Stimulated activated CD8-positive, alpha-beta memory T cell treated with anti-CD3 and anti-CD28 coated beads, Interleukin-7, amount 100 ng/mL, for 48 hours (primary cell): ENCODE data around the gene XPO5.
A peak's percentile ranks its signal among the peaks of the same experiment; 100 is the strongest.
"Not testable (repeated sequence)": the region's sequence is repeated elsewhere in the genome, so short reads cannot be mapped to it uniquely, and the experiment has no call there.

Experiments
- DNase-seq, 2 donors: peaks; one replicate each; pipeline ENCODE4 v3.0.0-alpha.2; 2020; ENCODE audit warnings: low read depth in 1 of 2; ENCODE audit errors: extremely low read depth in 1 of 2

The XPO5 gene

DNA sequence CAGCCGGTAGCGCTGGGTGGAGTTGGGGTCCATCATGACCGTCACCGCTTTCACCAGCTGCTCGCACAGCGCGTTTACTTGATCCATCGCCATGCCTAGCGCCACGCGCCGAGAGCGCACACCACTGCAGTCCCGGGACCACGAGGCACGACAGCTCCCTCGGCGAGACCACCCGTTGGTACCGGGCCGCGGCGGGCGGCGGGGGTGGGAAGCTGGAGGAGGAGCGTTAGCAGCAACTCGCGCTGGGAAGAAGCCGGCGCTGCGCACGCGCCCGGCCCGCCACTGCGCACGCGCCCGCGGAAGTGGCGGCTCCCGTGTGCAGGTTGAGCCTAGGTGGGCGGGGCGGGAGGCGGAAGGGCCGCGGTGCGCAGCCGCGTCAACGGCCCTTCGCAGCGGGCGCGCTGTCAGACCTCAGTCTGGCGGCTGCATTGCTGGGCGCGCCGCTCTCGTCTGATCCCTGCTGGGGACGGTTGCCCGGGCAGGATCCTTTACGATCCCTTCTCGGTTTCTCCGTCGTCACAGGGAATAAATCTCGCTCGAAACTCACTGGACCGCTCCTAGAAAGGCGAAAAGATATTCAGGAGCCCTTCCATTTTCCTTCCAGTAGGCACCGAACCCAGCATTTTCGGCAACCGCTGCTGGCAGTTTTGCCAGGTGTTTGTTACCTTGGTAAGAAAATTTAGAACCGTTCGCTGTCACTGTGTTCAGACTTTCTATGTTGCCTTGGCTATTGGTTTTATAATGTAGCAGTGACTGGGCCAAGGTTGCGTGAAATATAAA is at the start of gene XPO5, which contains the start of gene POLH:
Gene XPO5 (minus strand): TSS at position 267 of the 780 bp plus-strand sequence. CDS start 174 bp downstream, at position 93.
Gene POLH (plus strand): TSS at position 414 of the 780 bp plus-strand sequence. CDS start 6,135 bp downstream, outside the sequence.
- peak; percentile 84 to 87 for DNase-seq

DNA sequence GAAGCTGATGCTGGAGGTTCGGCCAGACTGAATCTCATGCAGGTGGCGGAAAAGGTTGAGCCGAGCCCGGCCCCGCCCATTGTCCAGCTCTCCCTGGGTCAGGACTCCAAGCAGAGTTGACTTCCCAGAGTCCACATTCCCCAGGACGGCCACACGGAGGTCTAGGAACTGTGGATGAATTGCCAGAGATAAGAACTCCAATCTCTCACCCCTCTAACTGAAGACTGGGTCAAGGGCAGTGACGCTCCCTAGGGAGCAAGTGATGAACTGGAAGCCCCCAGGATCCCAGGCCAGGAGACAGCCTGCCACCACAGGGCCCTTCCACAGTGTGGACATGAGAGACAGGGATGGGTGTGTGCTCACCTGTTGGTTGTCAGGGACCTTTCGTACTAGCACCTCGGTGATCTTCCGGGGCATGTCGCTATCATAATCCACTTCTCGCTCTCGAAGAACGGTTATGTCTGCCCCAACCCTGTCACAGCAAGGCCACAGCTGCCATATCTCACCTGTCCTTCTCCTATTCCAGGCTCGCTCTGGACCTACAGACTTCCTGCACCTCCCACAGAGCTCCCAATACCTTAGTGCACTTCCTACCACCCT is 49.7 kb upstream of the XPO5 start:
- DNase-seq, result no peak

DNA sequence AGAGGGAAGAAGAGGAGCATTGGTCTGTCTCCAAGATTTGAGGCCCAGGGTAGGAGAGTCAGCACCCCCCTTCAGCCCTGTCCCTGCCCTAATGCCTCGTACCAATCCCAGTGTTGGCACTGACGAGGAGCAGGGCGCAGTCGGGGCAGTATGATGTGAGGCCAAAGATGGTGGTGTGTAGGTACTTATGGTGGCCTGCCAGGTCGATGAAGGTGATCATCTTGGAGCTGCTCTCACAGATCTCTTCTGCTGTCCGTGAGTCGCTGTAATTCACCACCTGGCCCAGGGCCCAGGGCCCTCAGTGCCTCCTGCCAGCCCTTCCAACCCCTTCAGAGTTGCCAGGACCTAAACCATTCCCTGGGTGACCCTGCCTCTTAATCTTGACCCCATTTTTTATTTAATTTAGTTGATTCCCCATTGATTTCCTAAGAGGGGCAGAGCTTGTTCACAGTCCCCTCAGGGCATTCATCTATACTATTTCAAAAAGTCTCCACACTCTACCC is 49.0 kb upstream of the XPO5 start:
- no peak for DNase-seq

DNA sequence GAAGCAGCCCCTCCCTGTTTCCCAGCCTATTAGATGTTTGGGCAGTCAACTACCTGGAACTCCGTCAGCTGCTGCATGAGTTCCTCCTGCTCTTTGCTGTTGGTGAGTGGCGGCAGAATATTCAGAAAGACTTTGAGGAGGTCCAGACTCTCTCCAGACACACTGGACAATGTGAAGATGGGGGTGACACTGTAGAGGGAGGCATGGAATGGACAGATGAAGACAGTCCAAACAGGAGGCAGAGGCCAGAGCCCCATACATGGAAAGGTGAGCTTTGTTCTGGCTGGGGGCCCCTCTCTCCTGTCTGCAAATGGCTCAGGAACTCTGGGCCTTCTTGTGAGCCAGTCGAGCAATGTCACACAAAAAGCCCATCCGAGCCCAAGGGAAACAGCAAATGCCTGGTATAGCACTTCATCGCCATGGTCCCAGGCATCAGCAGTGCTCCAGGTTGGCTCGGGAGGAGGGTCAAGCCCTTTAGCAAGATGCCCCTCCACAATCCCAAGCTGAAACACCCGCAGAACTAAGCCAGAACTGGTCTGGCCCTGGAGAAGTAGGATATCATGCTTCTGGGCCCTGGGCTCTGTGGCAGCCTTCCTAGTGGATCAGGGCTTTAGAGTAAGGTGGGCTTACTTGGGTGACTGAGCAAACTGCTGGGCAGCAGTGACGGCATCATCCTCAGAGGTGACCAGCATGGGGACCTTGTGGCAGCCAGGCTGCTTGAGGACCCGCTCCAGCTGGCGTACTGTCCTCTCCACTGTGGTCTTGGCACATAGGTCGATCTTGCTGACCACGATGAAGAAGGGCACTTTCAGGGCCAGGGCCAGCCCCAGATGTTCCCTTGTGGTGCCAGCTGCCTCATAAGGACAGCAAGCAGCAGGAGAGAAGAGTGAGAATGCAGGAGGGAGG is 48.3 kb upstream of the XPO5 start:
- DNase-seq, result no peak

DNA sequence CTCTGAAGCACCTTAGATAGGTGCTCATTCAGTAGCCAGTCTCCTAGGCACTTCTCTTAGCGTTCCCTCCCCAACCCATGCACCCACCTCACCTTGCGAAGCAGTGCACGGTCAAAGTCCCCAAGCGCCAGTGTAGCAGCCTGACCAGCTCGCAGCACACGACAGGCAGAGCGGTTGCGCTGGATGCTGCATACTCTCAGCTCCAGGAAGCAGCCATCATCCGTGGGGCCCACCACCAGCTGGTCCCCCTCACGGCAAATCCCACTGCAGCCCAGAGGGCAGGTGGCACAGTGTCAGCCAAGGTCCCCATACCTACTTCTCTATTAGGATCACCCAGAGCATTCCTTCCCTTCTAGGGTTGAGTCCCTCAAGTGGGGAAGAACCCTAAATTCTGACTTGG is 46.7 kb upstream of the XPO5 start:
- no peak for DNase-seq

DNA sequence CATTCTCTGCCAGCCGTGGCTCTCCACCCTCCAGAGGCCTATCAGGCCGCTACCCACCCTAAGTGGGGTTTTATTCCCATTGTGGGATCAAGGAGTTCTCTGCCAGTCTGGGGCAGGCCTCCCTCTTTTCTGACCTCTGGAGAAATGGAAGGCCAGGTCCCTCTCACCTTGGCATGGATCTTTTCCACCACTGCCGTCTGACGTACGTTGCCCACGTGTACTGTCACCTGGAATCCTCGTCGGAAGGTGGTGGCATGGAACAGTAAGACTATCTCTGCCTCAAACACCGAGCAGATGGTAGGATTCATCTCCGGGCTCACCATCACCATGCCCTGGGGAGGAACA is 46.0 kb upstream of the XPO5 start:
- no peak for DNase-seq

DNA sequence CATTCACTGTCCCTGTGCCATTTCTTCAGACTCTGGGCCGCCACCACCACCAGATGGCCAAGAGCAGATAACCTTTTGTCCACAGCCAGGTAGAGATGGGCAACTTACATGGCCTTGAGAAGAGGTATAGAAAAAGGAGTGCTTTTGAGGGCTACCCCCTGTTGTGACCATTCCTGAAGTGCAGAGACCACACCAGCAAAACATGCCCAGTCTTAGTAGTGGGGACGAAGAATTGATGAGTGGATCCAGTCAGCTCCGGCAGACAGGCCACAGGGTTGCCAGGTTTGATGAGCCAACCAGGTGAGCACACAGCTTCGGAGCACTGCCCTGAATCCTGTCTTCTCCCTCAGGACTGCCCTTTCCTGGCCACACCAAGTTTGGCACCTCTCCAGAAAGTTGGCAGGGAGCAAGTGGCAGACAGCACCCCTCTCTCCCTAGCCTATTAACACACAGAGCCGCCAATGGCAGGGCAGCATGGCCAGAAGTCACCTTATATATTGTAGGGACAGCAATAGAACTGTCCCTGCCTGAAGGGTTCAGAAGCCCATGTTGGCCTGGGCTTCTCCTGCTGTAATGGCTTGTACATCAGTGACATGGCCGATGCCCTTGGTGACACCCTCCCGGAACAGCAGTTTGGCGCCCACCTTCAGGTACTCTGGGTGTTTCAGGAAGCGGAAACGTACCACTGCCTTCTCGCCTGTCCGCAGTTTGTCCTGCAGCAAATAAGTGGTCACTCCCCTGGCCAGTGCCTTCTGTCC is 45.4 kb upstream of the XPO5 start:
- no peak for DNase-seq

DNA sequence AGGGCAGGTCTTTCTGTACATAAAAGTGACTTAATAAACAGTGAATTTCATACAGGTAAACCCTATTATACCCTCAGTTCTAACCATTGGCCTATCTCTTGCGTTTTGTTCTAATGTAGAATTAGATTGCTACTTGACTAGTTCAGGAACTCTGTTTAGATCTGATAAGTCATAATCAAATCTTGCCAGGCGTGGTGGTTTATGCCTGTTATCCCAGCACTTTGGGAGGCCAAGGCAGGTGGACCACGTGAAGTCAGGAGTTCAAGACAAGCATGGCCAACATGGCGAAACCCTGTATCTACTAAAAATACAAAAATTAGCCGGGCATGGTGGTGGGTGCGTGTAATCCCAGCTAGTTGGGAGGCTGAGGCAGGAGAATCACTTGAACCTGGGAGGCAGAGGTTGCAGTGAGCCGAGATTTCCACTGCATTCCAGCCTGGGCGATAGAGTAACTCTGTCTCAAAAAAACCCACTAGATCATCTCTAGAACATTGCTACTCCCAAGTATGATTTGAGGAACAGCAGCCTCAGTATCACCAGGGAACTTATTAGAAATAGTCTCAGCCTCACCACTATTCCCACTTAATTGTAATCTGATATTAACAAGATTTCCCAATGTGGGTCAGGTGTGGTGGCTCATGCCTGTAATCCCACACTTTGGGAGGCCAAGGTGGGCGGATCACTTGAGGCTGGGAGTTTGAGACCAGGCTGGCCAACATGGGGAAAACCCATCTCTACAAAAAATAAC is 41.1 kb upstream of the XPO5 start:
- DNase-seq, result no peak

DNA sequence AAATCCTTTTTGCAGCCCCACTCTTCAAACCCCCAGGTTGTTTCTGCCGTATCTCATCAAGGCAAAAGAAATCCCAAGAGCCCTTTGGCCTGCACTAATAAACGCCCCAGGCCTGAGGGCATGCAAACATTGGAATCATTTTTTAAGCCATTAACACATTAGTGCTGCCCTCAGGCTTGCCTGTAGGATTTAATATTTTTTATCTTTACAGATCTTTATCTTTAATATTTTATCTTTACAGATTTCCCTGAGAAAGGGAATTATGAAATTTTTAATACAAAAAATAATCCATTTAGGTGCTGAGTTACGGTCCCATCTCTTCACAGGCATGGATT is 38.5 kb upstream of the XPO5 start:
- DNase-seq, result no peak

DNA sequence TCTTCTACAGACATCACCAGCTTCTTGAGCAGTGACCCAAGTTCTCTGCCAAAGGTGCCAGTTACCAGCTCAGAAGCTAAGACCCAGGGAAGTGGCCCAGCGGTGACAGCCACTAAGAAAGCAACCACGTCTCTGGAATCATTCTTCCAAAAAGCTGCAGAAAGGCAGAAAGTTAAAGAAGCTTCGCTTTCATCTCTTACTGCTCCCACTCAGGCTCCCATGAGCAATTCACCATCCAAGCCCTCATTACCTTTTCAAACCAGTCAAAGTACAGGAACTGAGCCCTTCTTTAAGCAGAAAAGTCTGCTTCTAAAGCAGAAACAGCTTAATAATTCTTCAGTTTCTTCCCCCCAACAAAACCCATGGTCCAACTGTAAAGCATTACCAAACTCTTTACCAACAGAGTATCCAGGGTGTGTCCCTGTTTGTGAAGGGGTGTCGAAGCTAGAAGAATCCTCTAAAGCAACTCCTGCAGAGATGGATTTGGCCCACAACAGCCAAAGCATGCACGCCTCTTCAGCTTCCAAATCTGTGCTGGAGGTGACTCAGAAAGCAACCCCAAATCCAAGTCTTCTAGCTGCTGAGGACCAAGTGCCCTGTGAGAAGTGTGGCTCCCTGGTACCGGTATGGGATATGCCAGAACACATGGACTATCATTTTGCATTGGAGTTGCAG is 38.0 kb upstream of the XPO5 start:
- DNase-seq, result no peak

DNA sequence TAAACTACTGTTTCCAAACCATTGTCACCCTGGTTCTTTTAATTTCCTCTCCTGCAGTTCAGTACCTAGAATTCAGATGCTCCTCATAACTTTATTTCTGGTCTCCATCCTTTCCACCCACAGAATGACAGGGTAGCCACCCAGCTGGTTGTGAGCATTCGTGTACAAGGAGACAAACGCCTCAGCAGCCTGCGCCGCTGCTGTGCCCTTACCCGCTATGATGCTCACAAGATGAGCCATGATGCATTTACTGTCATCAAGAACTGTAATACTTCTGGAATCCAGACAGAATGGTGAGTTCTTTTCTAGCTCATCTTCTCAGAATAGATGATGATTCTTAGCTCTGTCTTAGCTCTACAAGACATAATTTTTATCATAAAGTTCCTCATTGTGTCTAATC is 34.6 kb upstream of the XPO5 start:
- no peak for DNase-seq

DNA sequence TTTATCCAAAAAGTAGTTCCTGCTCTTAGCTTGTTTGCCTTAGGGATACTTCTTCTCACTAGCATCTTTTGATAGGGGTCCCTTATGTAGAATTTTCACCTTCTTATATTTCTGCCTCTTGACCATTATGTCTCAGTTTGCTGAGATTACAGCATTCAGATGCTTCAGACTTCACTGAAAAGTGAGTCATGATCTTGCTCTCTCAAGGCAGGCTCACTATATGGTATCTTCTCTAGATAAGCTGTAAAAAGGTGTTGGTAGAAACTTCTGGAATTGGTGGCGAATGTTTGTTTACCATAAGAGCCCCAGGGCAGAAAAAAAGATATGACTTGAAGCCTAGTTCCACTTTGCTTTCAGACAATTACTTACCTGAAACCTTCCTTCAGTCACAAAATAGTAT is 33.6 kb upstream of the XPO5 start:
- DNase-seq, result no peak

DNA sequence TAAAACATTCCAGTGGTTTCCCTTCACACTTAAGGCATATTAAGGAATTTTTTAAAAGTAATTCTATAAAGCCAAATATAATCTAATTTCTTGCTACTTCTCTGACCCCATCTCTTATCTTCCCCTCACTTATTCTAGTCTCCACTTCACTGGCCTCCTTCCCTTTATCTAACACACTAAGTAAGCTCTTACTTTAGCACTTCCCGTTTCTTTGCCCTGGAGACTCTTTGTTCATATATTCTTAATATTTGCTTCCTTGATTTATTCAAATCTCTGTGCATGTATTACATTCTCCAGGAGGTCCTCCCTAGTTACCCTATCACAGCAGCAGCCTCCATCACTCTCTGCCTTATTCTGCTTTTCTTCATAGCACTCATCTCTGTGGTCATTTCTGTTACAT is 33.0 kb upstream of the XPO5 start:
- DNase-seq, result no peak

DNA sequence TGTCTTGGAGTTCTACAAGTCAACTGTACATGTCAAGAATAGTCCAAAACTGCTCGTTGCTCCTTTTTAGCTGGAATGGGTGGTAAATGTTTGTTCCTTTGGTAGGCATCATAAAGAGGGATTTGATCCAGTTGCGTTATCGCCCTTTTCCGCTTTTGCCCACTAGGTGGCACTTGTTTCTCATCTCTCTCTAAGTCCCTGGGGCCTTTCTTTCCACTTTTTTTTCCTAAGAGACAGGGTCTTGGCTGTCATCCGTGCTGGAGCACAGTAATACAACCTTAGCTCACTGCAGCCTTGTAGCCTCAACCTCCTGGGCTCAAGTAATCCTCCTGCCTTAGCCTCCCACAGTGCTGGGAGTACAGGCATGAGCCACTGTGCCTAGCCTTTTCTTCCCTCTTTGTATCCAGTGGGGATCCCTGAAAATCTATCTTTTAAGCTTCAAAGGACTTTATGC is 32.5 kb upstream of the XPO5 start:
- DNase-seq, result peak in 1 of 2 donors; percentile 29

DNA sequence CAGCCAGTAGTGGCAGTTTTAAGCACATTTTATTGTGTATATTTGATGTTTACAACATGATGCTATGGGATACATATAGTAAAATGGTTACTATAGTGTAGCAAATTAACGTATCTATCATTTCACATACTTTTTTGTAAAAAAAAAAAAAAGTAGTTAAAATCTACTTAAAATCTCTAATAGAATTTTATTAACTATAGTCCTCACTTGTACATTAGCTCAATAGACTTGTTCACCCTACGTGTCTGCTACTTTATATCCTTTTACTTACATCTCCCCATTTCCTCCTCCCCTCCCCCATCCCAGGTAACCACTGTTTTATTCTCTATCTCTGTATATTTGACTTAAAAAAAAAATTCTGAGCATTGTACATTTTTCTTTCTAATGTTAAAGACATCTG is 30.2 kb upstream of the XPO5 start:
- no peak for DNase-seq

DNA sequence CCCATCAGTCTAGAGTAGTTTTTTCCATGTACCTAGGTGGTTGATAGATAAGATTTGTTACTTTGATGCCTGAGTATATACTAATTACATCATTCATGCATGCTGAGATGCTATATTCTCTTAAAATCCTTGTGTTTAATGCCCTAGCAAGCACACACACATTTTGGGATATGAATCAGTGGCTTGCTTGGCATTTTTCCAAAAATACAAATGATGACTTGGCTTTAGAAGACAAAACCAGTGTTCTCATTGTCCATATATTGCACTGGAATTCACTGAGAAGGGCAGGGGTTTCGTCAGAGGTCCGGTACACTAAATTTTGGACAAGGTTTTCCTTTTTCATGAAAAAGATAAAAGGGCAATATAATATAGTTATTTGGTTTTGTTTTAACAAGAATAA is 28.3 kb upstream of the XPO5 start:
- DNase-seq, result no peak

DNA sequence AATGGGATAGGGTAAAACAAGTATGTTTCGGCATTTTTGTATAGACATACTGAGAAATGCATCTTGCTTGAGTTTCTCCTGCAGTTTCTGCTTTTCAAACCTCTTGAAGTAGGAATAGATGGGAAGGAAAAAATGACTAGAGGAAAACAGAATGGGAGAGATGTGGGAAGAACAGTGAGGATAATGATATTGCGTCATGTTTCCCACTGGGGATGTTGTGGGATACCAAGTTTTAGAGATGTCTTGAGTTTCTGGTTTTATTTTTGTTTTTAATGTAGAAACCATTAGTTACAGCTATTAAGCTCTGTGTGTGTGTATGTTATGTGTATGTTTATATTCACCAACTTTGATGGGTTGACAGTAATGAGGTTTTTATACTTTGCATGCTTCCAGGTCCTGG is 24.8 kb upstream of the XPO5 start:
- no peak for DNase-seq

DNA sequence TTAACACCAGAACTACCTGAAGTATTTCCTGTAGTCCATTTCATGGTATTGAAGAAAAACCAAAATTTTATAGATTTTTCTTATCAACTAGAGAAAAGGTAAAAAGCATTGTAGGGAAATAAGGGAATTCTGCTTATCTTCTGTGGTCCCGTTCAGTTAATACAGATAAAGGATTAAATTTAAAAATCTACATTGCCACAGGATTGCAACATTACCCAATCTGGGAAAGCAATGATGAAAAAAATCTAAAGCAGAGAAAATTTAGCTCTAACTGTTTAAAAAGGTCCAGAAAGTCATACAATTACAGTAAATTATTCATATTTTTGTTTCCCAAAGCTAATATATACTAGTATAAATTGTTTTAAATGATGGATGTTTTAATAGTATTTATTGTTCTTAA is 18.1 kb upstream of the XPO5 start:
- no peak for DNase-seq

DNA sequence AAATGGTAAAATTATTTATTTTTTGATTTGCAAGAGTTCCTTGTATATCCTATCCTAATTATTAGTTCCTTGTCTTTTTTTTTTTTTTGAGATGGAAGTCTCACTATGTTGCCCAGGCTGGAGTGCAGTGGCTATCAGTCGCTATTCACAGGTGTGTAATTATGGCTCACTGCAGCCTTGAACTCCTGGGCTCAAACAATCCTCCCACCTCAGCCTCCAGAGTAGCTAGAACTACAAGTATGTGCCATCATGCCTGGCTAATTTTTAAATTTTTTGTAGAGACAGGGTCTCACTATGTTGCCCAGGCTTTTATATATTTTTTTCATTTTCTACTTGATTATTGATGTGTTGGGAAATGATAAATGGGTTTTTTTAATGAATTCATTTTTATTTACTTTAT is 13.7 kb upstream of the XPO5 start:
- not testable (repeated sequence) for DNase-seq

DNA sequence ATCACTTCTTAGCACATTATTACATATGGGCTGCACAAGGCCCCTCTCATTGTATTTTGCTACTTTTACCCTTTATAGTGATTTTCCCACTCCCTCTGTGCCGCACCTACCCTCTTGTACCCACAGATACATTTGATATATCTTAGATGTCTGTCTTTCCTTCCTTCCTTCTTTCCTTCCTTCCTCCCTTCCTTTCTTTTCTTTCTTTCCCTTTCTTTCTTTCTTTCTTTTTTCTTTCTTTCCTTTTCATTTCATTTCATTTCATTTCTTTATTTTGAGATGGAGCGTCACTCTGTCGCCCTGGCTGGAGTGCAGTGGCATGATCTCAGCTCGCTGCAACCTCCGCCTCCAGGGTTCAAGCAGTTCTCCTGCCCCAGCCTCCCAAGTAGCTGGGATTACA is 12.4 kb upstream of the XPO5 start:
- DNase-seq, result no peak
